Neural cell (in vitro differentiated cells): ENCODE results near the gene JUNB. TPM values are rescaled to one million over a fixed set of nuclear protein-coding genes. Genes with fewer than 3 reads are reported as not detected.

Experiments used
- H2AFZ ChIP-seq: fragments of 200-600, 300-800 bp; sonication (generic), shearing (Covaris generic); 2 replicates; pipeline ENCODE4 v1.6.0; 2014; ENCODE audit warnings: low read depth, mild to moderate bottlenecking, antibody characterized with exemption, low read length, moderate library complexity
- H3F3A ChIP-seq: fragments of 200-600 bp; shearing (Covaris generic); 2 replicates; pipeline ENCODE4 v1.6.1; 2016; ENCODE audit warnings: mild to moderate bottlenecking, moderate library complexity, mixed read lengths, antibody characterized with exemption, low read length; ENCODE audit not compliant: insufficient read depth, poor library complexity, severe bottlenecking
- H3K27ac ChIP-seq: fragments of 200-600, 300-800 bp; sonication (generic), shearing (Covaris generic); 2 replicates; pipeline ENCODE4 v1.5.1; 2014; ENCODE audit warnings: mild to moderate bottlenecking, low read length, moderate library complexity
- H3K27me3 ChIP-seq: fragments of 300-800, 200-600 bp; sonication (generic), shearing (Covaris generic); 2 replicates; pipeline ENCODE4 v1.6.0; 2014; ENCODE audit warnings: mild to moderate bottlenecking, low read depth, low read length, moderate library complexity; ENCODE audit not compliant: insufficient read depth
- H3K36me3 ChIP-seq: fragments of 300-800, 200-600 bp; sonication (generic), shearing (Covaris generic); 2 replicates; pipeline ENCODE4 v1.5.1; 2014; ENCODE audit warnings: mild to moderate bottlenecking, antibody characterized with exemption, low read length, moderate library complexity; ENCODE audit not compliant: insufficient read depth
- H3K4me2 ChIP-seq: fragments of 300-800, 200-600 bp; sonication (generic), shearing (Covaris generic); 2 replicates; pipeline ENCODE4 v1.6.0; 2014; ENCODE audit warnings: mild to moderate bottlenecking, low read length
- H3K4me3 ChIP-seq: fragments of 300-800, 200-600 bp; sonication (generic), shearing (Covaris generic); 2 replicates; pipeline ENCODE4 v1.5.1; 2014; ENCODE audit warnings: mild to moderate bottlenecking, low read length, moderate library complexity
- H3K79me2 ChIP-seq: fragments of 200-600 bp; shearing (Covaris generic); replicated peaks from 2 replicates; pipeline ENCODE4 v1.6.0; 2014; ENCODE audit warnings: mild to moderate bottlenecking, low read length, moderate library complexity; ENCODE audit not compliant: insufficient read depth
- H3K9ac ChIP-seq: fragments of 300-800, 200-600 bp; sonication (generic), shearing (Covaris generic); 2 replicates; pipeline ENCODE4 v1.6.1; 2016; ENCODE audit warnings: mild to moderate bottlenecking, low read length, mixed read lengths
- H3K9me2 ChIP-seq: fragments of 200-600 bp; shearing (Covaris generic); 2 replicates; pipeline ENCODE4 v1.6.1; 2016; ENCODE audit warnings: mild to moderate bottlenecking, low read length, mixed read lengths; ENCODE audit not compliant: insufficient read depth
- H3K9me3 ChIP-seq: fragments of 200-600, 300-800 bp; sonication (generic), shearing (Covaris generic); 2 replicates; pipeline ENCODE4 v1.6.1; 2016; ENCODE audit warnings: mild to moderate bottlenecking, mixed run types, low read length, moderate library complexity, mixed read lengths
- H4K20me1 ChIP-seq: fragments of 200-600 bp; shearing (Covaris generic); 2 replicates; pipeline ENCODE4 v1.6.1; 2016; ENCODE audit warnings: mild to moderate bottlenecking, mixed run types; ENCODE audit not compliant: insufficient read depth
- EP300 ChIP-seq: fragments of 450-650 bp; conservative IDR thresholded peaks from 2 replicates; pipeline ENCODE4 v1.6.1; 2014; ENCODE audit warnings: antibody characterized with exemption, mild to moderate bottlenecking, moderate library complexity; ENCODE audit not compliant: poor library complexity, severe bottlenecking
- EZH2 ChIP-seq: fragments of 200-600, 300-800 bp; shearing (Covaris generic), sonication (generic); IDR thresholded peaks from 2 replicates; pipeline ENCODE4 v1.6.1; 2014; ENCODE audit warnings: antibody characterized with exemption, low read length, borderline replicate concordance, mild to moderate bottlenecking; ENCODE audit not compliant: insufficient read depth, poor library complexity, severe bottlenecking
- MXI1 ChIP-seq: fragments of 450-650 bp; conservative IDR thresholded peaks from 2 replicates; pipeline ENCODE4 v1.6.1; 2014; ENCODE audit warnings: antibody characterized with exemption, mild to moderate bottlenecking; ENCODE audit not compliant: poor library complexity, severe bottlenecking
- POLR2AphosphoS5 ChIP-seq: IDR thresholded peaks from 2 replicates; pipeline ENCODE4 v1.6.1; 2012
- RAD21 ChIP-seq: fragments of 450-650 bp; conservative IDR thresholded peaks from 2 replicates; pipeline ENCODE4 v1.6.1; 2014; ENCODE audit warnings: antibody characterized with exemption, mild to moderate bottlenecking, moderate library complexity
- REST ChIP-seq: IDR thresholded peaks from 2 replicates; pipeline ENCODE4 v1.6.1; 2012; ENCODE audit warnings: borderline replicate concordance
- SMC3 ChIP-seq: fragments of 450-650 bp; conservative IDR thresholded peaks from 2 replicates; pipeline ENCODE4 v1.6.1; 2014; ENCODE audit warnings: antibody characterized with exemption, mild to moderate bottlenecking, moderate library complexity; ENCODE audit not compliant: poor library complexity
- TAF1 ChIP-seq: IDR thresholded peaks from 2 replicates; pipeline ENCODE4 v1.6.1; 2012; ENCODE audit warnings: low read depth
- polyA plus RNA-seq: library from polyadenylated mRNA; depleted of rRNA; stranded (reverse); fragments of >200 nt; gene quantifications from 2 replicates; pipeline ENCODE4 v1.2.3, GENCODE V29; 2014
- TF ChIP-seq, protein P1 (sequence below): fragments of 450-650 bp; IDR thresholded peaks from 2 replicates; pipeline ENCODE4 v1.5.1; 2014; ENCODE audit warnings: antibody characterized with exemption, mild to moderate bottlenecking, moderate library complexity; ENCODE audit not compliant: poor library complexity, severe bottlenecking

Gene JUNB
- polyA plus RNA-seq, 1 donor from 2014 or later: 18.7 TPM

GRCh38 chr19:12838886-12839756 is 47.8 kb downstream of the JUNB start:
- Histone ChIP-seq H3K4me3 (peak overlapping the region; percentile 92), H3K9me2 (no peaks in the 10 kb centered on the region), H3F3A (no peaks in the 10 kb centered on the region), H4K20me1 (peaks cover 7% of the 10 kb centered on the region), H3K4me2 (peak overlapping the region; percentile 83), H3K9me3 (no peaks in the 10 kb centered on the region), H3K27me3 (peaks cover 16% of the 10 kb centered on the region), H2AFZ (peak overlapping the region; percentile 73), H3K27ac (peak overlapping the region; percentile 91), H3K36me3 (peaks cover 5% of the 10 kb centered on the region), H3K9ac (peak overlapping the region; percentile 100), H3K79me2 (peaks cover 33% of the 10 kb centered on the region)
- no peak for TF ChIP-seq REST
- TF ChIP-seq POLR2AphosphoS5: peak; percentile 95
- TF ChIP-seq EP300: peak; percentile 96
- TF ChIP-seq, protein P1, sequence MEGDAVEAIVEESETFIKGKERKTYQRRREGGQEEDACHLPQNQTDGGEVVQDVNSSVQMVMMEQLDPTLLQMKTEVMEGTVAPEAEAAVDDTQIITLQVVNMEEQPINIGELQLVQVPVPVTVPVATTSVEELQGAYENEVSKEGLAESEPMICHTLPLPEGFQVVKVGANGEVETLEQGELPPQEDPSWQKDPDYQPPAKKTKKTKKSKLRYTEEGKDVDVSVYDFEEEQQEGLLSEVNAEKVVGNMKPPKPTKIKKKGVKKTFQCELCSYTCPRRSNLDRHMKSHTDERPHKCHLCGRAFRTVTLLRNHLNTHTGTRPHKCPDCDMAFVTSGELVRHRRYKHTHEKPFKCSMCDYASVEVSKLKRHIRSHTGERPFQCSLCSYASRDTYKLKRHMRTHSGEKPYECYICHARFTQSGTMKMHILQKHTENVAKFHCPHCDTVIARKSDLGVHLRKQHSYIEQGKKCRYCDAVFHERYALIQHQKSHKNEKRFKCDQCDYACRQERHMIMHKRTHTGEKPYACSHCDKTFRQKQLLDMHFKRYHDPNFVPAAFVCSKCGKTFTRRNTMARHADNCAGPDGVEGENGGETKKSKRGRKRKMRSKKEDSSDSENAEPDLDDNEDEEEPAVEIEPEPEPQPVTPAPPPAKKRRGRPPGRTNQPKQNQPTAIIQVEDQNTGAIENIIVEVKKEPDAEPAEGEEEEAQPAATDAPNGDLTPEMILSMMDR: peak; percentile 31
- no peak for TF ChIP-seq EZH2
- TF ChIP-seq MXI1: peak; percentile 75
- TF ChIP-seq TAF1: peak; percentile 76
- no peak for TF ChIP-seq RAD21
- no peak for TF ChIP-seq SMC3

DNA sequence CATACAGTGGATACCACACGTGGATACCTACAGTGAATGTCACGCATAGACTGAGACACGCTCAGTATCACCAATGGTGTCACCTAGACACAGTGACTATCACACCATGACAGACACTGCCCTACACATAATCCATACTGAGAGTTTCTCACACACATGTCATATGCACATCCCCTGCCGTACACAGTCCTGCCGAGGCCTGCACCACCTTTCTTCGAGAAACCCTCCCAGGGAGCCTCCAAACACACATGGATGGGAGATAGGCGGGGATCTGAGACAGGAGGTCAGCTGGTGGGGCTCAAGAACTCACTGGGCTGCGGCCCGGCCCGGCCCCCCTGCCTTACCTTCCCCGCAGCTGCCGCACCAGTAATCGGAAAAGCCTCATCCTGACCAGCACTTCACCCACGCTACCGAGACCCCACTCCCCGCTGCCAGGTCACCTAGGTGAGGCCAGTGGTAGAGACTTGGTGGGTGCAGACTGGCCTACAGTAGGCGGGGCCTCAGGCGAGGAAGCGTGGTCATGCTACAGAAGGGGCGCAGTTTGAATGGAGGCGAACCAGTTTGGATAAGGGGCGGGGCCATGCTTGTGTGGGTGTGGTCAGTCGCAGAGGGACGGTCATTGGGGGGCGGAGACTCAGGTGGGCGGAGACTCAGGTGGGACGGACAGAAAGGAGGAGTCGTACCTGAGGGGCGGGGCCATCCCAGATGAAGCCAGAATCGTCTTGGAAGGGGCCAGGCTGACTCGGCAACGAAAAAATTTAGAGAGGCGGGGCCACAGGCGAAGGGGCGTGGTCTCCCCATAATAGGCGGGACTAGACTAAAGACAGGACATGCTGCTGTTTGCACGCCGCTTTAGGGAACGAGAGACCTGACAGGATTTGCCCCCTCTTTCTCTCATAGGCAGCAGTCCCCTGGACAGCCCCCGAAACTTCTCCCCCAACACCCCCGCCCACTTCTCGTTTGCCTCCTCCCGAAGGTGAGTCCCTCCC is 49.1 kb downstream of the JUNB start:
- Histone ChIP-seq H2AFZ (no peak overlapping the region), H3K4me3 (peak overlapping the region; percentile 92), H3K36me3 (peaks cover 5% of the 10 kb centered on the region), H3K9me3 (no peaks in the 10 kb centered on the region), H3K9me2 (no peaks in the 10 kb centered on the region), H3K9ac (peak overlapping the region; percentile 100), H3K79me2 (peaks cover 33% of the 10 kb centered on the region), H3F3A (no peaks in the 10 kb centered on the region), H3K4me2 (peak overlapping the region; percentile 83), H3K27ac (peak overlapping the region; percentile 91), H4K20me1 (peaks cover 12% of the 10 kb centered on the region), H3K27me3 (peaks cover 4% of the 10 kb centered on the region)
- TF ChIP-seq TAF1 (no peak), REST (no peak)
